Cardiac muscle cell (in vitro differentiated cells and primary cell): ENCODE measurements around the gene LRP1B. TPM values are rescaled to one million over a fixed set of nuclear protein-coding genes. Genes with fewer than 3 reads are reported as not detected.

Source experiments
- DNase-seq, 2 donors: peaks; one replicate each; pipeline versions ENCODE4 v3.0.0 to v3.0.0-alpha.2; 2010 to 2017; ENCODE audit warnings: low read depth in 1 of 2, low spot score in 1 of 2
- H3K27ac ChIP-seq: fragments of 200-600 bp; sonication (generic); 2 replicates; pipeline ENCODE4 v1.5.1; 2016
- H3K27me3 ChIP-seq: fragments of 200-600 bp; sonication (generic); 2 replicates; pipeline ENCODE4 v1.6.0; 2016; ENCODE audit warnings: control low read depth
- H3K36me3 ChIP-seq: fragments of 200-600 bp; sonication (generic); 2 replicates; pipeline ENCODE4 v1.5.1; 2016; ENCODE audit warnings: control low read depth
- H3K4me1 ChIP-seq: fragments of 200-600 bp; sonication (generic); 2 replicates; pipeline ENCODE4 v1.8.1; 2017; ENCODE audit warnings: low read depth, mild to moderate bottlenecking, mixed run types
- H3K4me3 ChIP-seq: fragments of 200-600 bp; sonication (generic); 2 replicates; pipeline ENCODE4 v1.5.1; 2016; ENCODE audit warnings: mild to moderate bottlenecking
- H3K9me3 ChIP-seq: fragments of 200-600 bp; sonication (generic); 2 replicates; pipeline ENCODE4 v1.5.1; 2017; ENCODE audit warnings: low read depth, mild to moderate bottlenecking, control low read depth
- CTCF ChIP-seq: IDR thresholded peaks from 2 replicates; pipeline ENCODE4 v1.5.1; 2012; ENCODE audit warnings: low read depth, mild to moderate bottlenecking, low read length
- polyA plus RNA-seq: library from polyadenylated mRNA; unstranded; fragments of >200 nt; fragmentation: Nextera tagmentation; extraction: Ambion mirVana; gene quantifications from 2 replicates; pipeline ENCODE4 v1.2.1, GENCODE V29; 2016
- total RNA-seq: library from RNA; depleted of rRNA; stranded (reverse); fragments of >200 nt; gene quantifications from 2 replicates; pipeline ENCODE4 v1.2.3, GENCODE V29; 2016

LRP1B gene
- total and polyA plus RNA-seq, 2 experiments from 2014 or later = 1.2 to 2.5 TPM

- no peaks in the 10 kb centered on the region for H3K4me1 ChIP-seq
- H3K9me3 ChIP-seq = no peaks in the 10 kb centered on the region
- H3K36me3 ChIP-seq = no peaks in the 10 kb centered on the region
- no peak overlapping the region for H3K4me3 ChIP-seq
- H3K27me3 ChIP-seq = no peaks in the 10 kb centered on the region
- no peak for TF ChIP-seq CTCF
- no peak overlapping the region for H3K27ac ChIP-seq
- DNase-seq = peak in 1 of 2 donors; percentile 33
These were observed 1771.6 kb downstream of the LRP1B start for GRCh38 chr2:140359056-140359771.

DNA sequence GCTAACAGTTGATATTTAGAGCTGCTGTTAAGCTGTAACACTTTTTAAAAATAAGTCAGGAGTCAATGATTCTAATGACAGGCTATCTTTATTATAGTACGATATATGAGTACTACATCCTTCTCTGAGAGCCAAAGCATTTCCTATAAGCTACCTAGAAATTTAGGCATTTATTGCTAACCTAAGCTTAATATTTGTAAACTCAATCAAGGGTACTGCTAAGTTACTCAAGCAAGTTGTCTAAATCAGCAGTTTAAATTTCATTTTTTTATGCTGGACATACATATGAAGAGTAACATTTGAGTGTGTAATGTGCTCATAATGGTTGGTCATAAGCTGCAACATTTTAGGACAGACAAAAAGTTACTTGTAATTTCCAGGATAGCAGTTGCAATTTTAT, 1774.1 kb downstream of the LRP1B start:
- no peak for TF ChIP-seq CTCF
- no peak overlapping the region for H3K27ac ChIP-seq
- H3K4me1 ChIP-seq = no peaks in the 10 kb centered on the region
- H3K27me3 ChIP-seq = no peaks in the 10 kb centered on the region
- H3K36me3 ChIP-seq = no peaks in the 10 kb centered on the region
- no peak for DNase-seq
- H3K4me3 ChIP-seq = no peak overlapping the region
- H3K9me3 ChIP-seq = no peaks in the 10 kb centered on the region

DNA sequence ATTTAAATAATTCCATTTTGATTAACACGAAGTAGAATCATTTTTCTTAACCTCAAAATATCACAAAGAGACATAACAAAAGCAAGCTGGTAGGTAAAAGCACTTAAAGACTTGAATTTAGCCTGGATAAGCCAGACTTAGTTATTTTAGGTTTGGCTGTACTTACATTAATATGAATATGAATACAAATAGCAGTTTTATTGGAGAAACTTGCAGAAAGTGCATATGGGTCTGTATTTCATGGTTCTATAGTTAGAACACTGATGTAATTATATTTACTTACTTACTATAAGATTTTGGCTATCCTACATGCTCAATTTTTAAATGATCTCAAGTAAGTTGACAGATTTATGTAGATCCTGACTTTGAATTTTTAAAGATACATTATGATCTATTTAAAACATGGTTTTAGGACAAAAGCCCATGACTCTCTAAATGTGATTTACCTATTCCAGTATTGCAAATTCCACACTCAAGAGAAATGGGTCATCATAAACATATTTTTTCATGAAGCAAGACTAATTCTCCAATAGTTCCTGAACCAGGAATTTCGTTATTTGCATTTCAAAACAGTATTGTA, 1775.2 kb downstream of the LRP1B start:
- H3K27ac ChIP-seq = no peak overlapping the region
- H3K9me3 ChIP-seq = no peaks in the 10 kb centered on the region

DNA sequence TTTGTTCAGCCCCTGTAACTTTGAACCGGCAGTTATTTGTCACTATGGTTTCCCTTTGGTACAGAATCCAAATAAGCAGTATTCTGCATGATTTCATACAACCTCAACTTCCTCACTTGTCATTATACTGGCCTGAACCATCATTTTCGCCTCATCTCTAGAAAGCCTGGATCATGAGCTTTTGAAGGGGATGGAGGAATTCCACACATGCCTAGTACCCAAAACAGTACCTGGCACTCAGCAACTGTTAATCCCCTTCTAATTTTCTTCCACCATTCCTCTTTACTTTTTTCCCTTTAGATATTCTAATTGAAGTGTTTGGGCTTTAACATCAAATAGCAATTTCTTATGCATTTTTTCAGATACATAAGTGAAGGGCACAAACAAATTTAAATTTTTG, 1776.3 kb downstream of the LRP1B start:
- Histone ChIP-seq H3K27me3 (no peaks in the 10 kb centered on the region), H3K4me3 (no peak overlapping the region), H3K27ac (no peak overlapping the region), H3K9me3 (no peaks in the 10 kb centered on the region), H3K4me1 (no peaks in the 10 kb centered on the region), H3K36me3 (no peaks in the 10 kb centered on the region)
- no peak for DNase-seq
- no peak for TF ChIP-seq CTCF

More for the DNA sequence above, 1775.2 kb downstream of the LRP1B start:
- Histone ChIP-seq H3K36me3 (no peaks in the 10 kb centered on the region), H3K27me3 (no peaks in the 10 kb centered on the region), H3K4me1 (no peaks in the 10 kb centered on the region), H3K4me3 (no peak overlapping the region)
- no peak for DNase-seq
- TF ChIP-seq CTCF = no peak

DNA sequence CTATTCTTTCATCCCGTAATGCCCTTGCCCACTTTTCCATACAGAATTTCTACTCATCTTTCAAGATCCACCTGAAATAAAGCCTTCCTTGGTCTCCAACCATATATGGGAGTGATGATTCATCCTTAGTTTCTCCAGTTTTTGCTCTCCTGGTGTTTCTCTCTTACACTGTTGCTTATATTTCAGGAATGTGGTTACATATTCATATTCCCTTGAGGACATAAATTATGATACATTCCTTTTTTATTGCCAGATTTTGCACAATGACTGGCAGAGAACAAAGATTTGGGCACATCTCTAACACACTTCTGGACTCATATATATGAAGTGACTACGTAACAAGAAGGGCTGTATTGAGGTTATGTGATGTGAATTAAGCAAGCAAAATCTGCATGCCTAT, 1777.3 kb downstream of the LRP1B start:
- DNase-seq = peak in 1 of 2 donors; percentile 64
- no peak for TF ChIP-seq CTCF
- Histone ChIP-seq H3K4me1 (no peaks in the 10 kb centered on the region), H3K4me3 (no peak overlapping the region), H3K27ac (no peak overlapping the region), H3K36me3 (no peaks in the 10 kb centered on the region), H3K9me3 (no peaks in the 10 kb centered on the region), H3K27me3 (no peaks in the 10 kb centered on the region)
